GM21367 (cell line): ENCODE results near the gene SEMA4B.
A peak's percentile ranks its signal among the peaks of the same experiment; 100 is the strongest.
"Not testable (repeated sequence)": the region's sequence is repeated elsewhere in the genome, so short reads cannot be mapped to it uniquely, and the experiment has no call there.

Source experiments
- ATAC-seq: cut with Tn5 transposase; IDR thresholded peaks from one replicate; pipeline ENCODE4 v1.9.1; 2021; ENCODE audit not compliant: unreplicated experiment

The SEMA4B gene

DNA sequence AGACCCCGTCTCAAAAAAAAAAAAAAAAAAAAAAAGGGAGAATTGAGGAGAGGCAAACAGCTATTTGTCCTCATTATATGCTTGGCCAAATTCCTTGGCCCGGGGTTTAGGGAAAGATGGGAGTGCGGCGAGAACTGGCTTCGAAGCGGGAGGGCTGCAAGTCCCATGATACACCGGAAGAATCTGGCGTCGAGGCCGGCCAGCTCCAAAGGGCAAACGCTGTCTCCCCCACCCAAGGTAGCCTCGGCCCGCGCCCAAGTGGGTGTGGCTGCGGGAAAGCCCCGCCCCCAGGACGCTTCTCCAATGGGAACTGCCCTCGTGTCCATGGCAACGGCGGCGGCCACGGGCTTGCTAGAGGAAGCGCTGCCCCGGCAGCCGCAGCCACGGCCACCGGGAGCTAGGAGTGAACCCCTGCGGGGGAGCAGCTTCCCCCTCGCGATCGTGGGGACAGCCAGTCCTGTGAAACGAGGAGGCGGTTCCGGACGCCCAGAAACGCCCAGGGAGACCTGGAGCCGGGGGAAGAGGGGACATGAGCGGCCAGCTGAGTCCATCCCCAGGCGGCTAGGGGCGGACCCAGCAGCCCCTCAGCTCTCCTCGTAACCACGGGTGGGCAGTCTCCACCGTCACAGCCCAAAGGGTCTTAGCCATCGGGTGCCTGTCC lies 48.2 kb downstream of the SEMA4B start, which contains the start of gene TTLL13:
Gene TTLL13, plus strand, starts transcription at position 354 of the 661 bp plus-strand sequence. CDS start 1,075 bp downstream, outside the sequence.
- no peak for ATAC-seq

DNA sequence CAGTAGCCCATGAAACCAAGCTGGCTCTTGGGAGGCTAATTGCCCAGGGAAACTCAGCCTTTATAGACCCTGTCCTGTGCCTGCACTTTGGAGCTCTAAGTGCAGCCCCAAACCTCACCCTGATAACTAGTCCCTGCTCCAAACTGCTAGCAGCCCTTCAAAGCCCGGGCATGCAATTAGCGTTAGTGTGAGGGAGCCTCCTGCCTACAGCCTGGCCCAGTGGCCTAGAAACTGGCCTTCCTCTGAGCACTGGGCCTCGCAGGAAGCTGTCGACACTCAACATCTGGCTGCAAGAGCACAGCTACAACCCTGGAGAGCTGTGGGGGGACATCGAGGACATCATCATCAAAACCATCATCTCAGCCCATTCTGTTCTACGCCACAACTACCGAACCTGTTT lies 56.6 kb downstream of the SEMA4B start:
- no peak for ATAC-seq

DNA sequence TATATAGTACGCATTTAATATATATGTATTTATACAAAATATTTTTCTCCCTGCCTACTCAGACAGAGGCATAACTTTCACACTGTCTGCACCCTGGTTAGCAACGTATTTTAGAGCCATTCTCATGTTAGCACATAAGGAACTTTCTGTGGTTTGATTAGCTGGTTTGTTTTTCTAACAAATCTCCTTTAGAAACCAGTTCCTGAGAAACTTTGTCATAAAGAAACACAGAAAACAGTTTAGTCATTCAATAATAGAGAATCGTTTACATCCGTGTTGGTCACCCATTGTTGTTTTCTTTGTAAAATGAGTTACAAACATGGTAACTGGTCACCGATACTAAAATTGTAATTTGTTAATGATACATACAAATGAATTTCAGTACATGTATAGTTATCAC lies 58.4 kb downstream of the SEMA4B start:
- ATAC-seq, result peak; percentile 57

DNA sequence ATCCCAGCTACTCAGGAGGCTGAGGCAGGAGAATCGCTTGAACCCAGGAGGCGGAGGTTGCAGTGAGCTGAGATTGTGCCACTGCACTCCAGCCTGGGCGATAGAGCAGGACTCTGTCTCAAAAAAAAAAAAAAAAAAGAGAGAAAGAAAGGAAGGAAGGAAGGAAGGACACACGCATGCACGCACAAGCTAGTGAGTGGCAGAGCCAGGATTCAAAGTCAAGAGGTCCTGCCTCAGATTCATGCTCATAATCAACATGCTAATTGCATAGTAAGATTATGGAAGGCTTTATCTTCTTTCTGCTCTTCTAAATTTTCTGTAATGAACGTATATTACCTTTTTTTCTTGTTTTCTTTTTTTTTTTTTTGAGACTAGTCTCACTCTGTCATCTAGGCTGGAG lies 59.6 kb downstream of the SEMA4B start:
- ATAC-seq, result not testable (repeated sequence)

DNA sequence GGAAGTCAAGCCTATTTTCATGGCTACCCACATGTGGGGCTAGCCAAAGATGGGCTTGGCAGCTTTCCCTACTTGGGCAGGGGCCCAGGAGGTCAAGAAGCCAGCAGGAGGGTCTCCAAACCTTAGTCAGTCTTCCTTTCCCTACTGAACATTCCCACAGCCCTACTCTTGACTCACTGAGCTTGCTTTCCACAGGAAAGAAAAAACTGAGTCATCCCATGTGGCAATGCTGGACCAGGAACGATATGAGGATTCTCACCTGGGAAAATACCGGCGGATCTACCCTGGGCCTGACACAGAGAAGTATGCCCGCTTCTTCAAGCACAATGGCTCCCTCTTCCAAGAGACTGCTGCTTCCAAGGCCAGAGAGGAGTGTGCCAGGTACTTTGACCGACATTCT lies 60.7 kb downstream of the SEMA4B start:
- ATAC-seq, result no peak

DNA sequence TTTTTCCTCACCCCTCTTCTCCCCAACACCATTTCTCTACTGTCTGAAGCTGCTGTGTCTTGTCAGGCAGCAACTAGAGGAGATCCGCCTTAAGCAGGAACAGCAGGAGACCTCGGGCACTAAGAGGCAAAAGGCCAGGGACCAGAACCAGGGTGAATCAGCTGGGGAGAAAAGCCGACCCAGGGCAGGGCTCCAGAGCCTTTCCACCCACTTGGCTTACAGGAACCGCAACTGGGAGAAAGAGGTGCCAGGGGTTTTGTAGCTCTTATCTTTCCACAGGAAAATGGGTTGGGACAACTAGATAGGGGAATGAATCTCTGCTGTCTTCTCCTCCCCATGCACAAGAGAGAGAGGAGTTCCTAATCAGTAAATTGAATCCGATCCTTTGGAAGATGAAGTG lies 61.3 kb downstream of the SEMA4B start:
- no peak for ATAC-seq

DNA sequence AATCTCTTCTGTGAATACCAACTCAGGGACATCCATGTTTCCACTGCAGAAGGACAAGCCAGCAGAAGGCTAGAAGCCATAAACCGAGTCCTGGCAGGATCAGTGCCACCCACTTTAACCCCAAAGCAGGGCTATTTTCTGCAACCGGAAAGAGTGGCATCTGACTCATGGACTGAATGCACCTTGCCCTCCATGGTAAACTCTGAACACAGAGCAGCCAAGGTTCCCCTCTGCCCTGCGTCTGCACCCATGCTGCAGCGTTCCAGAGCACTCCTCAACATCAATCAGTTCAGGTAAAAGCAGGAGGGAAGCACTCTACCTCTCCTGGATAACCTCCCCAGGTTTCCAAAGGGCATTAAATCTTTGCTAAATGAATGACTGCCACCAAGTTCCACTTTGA lies 63.5 kb downstream of the SEMA4B start:
- ATAC-seq, result no peak

DNA sequence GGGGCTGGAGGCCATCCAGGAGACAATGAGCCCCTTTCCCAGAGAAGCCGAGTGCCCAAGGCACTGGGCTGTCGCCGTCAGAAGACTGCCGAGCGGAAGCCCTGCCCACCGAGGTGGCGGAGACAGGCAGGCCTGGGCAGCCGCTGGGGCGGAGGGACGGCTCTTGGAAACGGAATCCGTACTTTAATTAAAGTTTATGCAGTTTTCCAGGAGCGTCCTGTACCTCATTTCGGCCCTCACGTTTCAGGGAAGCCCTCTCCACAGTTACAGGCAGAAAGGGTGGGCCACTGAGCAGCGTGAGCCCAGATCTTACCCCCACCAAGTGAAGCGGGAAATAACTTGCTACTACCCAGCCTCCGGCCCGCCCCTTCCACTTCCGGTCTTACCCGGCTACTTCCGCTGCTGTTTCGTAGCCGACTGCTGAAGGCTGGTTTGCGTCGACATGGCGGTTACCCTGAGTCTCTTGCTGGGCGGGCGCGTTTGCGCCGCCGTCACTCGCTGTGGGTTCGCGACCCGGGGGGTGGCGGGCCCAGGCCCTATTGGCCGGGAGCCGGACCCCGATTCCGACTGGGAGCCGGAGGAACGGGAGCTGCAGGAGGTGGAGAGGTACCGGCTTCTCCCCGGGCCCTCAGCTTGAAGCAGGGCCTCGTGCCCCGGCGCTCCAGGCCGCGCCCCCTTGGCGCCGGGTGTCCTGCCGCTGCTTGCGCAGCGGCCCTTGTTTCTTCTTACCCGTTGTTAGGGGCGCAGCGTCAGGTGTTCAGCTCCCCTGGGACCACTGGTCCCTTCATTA lies 64.3 kb downstream of the SEMA4B start, which contains the start of gene NGRN:
Gene NGRN, plus strand, starts transcription at position 402 of the 790 bp plus-strand sequence. Its CDS starts 41 bp downstream, at position 443.
- peak; percentile 83 for ATAC-seq

DNA sequence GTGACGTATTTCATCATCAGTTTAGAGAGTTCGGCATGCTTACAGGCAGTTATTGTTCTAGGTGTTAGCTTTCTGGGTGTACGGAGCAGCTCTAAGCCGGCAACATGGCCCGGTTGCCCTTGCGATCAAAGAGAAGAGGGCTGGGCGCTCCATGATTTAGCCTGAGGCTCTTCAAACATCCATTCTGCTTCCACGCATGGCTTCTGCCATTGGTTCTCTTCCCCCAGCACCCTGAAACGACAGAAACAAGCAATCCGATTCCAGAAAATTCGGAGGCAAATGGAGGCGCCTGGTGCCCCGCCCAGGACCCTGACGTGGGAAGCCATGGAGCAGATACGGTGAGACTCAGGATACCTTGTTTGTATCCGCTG lies 64.9 kb downstream of the SEMA4B start:
- ATAC-seq, result no peak

DNA sequence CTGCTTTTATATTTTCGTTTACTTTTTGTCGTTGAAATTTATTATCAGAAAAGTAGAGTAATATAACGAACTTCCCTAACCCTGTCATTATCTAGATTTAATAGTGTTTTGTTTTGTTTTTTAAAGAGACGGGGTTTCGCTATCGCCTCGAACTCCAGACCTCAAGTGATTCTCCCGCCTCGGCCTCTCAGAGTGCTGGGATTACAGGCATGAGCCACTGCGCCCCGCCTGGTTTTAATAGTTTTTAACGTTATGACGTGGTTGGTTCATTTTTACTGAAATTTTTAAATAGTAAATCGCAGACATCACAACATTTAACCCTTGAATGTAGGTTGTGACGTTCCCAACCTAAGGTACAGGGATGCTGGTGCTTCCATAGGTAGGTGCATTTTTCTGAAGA lies 65.4 kb downstream of the SEMA4B start:
- ATAC-seq, result no peak

DNA sequence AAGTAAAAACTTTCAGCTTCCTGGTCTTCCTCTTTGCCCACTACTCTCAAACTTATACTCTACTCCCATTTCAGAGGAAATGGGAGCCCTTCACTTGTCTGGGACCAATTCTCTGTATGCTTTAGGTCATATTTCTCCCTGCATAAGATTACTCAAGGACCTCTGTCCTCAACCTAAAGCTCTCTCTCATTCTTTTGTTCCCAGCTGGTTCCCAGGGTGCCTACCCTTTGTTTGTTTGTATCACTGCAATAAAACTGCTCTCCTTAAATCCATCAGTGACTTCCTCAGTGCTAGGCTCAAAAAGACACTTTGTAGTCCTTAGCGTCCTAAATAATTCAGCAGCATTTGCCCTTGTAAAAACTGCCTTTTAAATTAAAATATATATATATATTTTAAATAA lies 67.3 kb downstream of the SEMA4B start:
- no peak for ATAC-seq

DNA sequence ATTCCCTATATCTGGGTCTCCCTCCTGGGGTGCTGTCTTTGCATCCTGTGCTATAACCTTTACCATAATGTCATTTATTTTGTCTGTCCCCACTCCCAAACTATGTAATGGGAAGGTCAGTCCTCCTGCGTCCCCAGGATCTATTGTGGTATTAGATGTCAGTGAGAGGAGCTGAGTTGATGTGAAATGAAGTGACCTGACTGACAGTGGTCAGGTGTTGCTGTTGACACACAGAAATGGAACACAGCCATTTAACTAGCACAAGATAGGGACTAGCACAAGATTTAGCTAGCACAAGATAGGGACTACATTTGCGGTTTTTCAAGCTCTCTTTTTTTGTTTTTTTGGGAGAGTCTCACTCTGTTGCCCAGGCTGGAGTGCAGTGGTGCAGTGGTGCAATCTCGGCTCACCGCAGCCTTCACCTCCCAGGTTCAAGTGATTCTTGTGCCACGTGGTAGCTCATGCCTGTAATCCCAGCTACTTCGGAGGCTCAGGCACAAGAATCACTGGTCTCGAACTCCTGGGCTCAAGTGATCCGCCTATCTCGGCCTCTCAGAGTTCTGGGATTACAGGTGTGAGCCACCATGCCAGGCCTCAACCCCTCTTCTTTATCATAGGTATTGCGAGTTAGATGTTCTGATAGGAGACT lies 69.5 kb downstream of the SEMA4B start:
- no peak for ATAC-seq

DNA sequence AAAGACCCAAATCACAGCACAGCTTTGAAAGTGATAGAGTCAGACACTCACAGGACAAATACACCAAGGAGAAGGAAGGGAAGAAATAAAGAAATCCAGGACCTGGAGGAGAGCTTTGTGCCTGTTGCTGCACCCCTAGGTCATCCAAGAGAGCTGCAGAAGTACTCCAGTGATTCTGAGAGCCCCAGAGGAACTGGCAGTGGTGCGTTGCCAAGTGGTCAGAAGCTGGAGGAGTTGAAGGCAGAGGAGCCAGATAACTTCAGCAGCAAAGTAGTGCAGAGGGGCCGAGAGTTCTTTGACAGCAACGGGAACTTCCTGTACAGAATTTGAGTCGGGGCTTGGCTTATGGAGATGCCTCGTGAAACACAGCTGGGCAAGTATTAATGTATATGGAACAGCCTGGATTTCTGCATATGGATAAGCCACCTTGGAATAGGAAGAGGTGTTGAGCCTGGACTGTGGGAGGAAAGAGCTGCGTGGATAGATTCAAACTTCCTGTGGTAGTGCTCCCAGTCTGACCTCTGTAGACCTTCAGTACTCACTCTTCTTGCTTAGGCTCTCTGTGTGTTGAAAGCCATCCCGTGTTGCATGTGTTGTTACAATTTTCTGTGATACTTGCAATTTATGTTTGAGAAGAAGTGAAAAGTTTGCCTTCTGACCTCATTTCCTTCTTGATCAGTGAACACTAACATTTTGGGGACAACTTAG lies 70.5 kb downstream of the SEMA4B start:
- no peak for ATAC-seq

DNA sequence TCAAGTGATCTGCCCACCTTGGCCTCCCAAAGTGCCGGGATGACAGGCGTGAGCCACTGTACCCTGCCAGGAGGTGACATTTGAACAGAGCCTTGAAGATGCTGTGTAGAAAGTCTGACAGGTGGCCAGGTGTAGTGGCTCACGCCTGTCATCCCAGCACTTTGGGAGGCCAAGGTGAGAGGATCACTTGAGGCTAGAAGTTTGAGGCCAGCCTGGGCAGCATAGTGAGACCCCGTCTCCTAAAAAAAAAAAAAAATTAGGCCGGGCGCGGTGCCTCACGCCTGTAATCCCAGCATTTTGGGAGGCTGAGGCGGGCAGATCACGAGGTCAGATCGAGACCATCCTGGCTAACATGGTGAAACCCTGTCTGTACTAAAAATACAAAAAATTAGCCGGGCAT lies 77.3 kb downstream of the SEMA4B start:
- not testable (repeated sequence) for ATAC-seq
